Mesothelial cell of epicardium (in vitro differentiated cells): ENCODE measurements around the gene ZFP36L1. TPM values are rescaled to one million over a fixed set of nuclear protein-coding genes. Genes with fewer than 3 reads are reported as not detected.

ENCODE experiments used
- DNase-seq, 2 experiments: peaks; one replicate each; pipeline ENCODE4 v3.0.0; 2021; ENCODE audit warnings: low spot score in 2 of 2; ENCODE audit not compliant: unreplicated experiment in 2 of 2
- H3K27ac Mint-ChIP-seq: 2 replicates; pipeline ENCODE4 v1.8.0; 2021; ENCODE audit warnings: mixed read lengths
- H3K27me3 Mint-ChIP-seq: 2 replicates; pipeline ENCODE4 v1.8.0; 2021; ENCODE audit warnings: low read depth, mixed read lengths
- H3K36me3 Mint-ChIP-seq: 2 replicates; pipeline ENCODE4 v1.8.0; 2021; ENCODE audit warnings: mixed read lengths
- H3K4me1 Mint-ChIP-seq: 2 replicates; pipeline ENCODE4 v1.8.0; 2021; ENCODE audit warnings: mixed read lengths
- H3K4me3 Mint-ChIP-seq: 2 replicates; pipeline ENCODE4 v1.8.0; 2021; ENCODE audit warnings: mild to moderate bottlenecking, moderate library complexity, mixed read lengths
- H3K9me3 Mint-ChIP-seq: 2 replicates; pipeline ENCODE4 v1.8.0; 2021; ENCODE audit warnings: mixed read lengths
- total RNA-seq: library from RNA; stranded (reverse); gene quantifications from 3 replicates; pipeline ENCODE4 v1.2.1, GENCODE V29; 2021
- TF ChIP-seq, protein P1 (sequence below): fragments of 200-600 bp; sonication (generic); IDR thresholded peaks from one replicate; pipeline ENCODE4 v1.5.0; 2021; ENCODE audit warnings: antibody characterized with exemption; ENCODE audit not compliant: unreplicated experiment

Gene ZFP36L1
- total RNA-seq, 1 donor from 2014 or later, result 377 TPM

- TF ChIP-seq, protein P1, sequence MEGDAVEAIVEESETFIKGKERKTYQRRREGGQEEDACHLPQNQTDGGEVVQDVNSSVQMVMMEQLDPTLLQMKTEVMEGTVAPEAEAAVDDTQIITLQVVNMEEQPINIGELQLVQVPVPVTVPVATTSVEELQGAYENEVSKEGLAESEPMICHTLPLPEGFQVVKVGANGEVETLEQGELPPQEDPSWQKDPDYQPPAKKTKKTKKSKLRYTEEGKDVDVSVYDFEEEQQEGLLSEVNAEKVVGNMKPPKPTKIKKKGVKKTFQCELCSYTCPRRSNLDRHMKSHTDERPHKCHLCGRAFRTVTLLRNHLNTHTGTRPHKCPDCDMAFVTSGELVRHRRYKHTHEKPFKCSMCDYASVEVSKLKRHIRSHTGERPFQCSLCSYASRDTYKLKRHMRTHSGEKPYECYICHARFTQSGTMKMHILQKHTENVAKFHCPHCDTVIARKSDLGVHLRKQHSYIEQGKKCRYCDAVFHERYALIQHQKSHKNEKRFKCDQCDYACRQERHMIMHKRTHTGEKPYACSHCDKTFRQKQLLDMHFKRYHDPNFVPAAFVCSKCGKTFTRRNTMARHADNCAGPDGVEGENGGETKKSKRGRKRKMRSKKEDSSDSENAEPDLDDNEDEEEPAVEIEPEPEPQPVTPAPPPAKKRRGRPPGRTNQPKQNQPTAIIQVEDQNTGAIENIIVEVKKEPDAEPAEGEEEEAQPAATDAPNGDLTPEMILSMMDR, result no peak
- H3K27me3 Mint-ChIP-seq, result no peaks in the 10 kb centered on the region
- peak overlapping the region; percentile 96 for H3K27ac Mint-ChIP-seq
- peaks cover 3% of the 10 kb centered on the region for H3K9me3 Mint-ChIP-seq
- no peaks in the 10 kb centered on the region for H3K36me3 Mint-ChIP-seq
- peaks cover 35% of the 10 kb centered on the region for H3K4me1 Mint-ChIP-seq
- DNase-seq, result no peak
- H3K4me3 Mint-ChIP-seq, result no peak overlapping the region
Observed at GRCh38 chr14:68780358-68781160, 12.3 kb downstream of the ZFP36L1 start.

DNA sequence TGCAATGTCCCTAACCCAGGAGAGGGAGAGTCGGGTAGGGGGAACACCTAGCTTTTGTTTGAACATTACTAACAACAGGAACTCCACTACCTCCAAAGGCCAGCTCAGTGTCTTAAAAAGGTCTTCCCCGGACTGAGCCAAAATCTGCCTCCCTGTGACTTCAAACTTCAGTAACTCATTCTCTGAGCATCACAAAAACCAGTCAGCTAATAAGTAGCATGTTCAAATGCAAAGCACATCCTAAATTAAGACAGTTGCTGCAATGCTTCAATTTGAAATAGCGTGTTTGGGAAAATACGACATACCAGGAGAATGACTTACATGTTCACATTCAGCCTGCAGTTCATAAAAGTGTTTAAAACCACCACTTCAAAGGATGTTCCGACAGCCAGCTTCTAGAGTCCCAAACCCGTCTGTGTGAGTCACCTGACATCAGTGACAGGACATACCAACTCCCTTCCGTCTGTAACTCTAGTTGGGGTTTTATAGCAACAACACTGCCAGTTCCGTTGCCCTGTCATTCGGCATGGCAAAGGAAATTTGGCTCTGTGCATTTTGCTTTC, 13.0 kb downstream of the ZFP36L1 start:
- Mint-ChIP-seq H3K9me3 (peaks cover 6% of the 10 kb centered on the region), H3K4me3 (no peak overlapping the region), H3K27ac (peak overlapping the region; percentile 96), H3K4me1 (peaks cover 35% of the 10 kb centered on the region), H3K36me3 (no peaks in the 10 kb centered on the region), H3K27me3 (no peaks in the 10 kb centered on the region)
- DNase-seq, result peak in 1 of 2 experiments; percentile 22
- TF ChIP-seq, protein P1, result no peak

GRCh38 chr14:68777644-68778043, 15.2 kb downstream of the ZFP36L1 start:
- TF ChIP-seq, protein P1, result no peak
- DNase-seq, result no peak
- Mint-ChIP-seq H3K27me3 (no peaks in the 10 kb centered on the region), H3K9me3 (peaks cover 9% of the 10 kb centered on the region), H3K27ac (no peak overlapping the region), H3K36me3 (no peaks in the 10 kb centered on the region), H3K4me3 (no peak overlapping the region), H3K4me1 (peaks cover 35% of the 10 kb centered on the region)

GRCh38 chr14:68775614-68776126, 17.2 kb downstream of the ZFP36L1 start:
- Mint-ChIP-seq H3K4me1 (peaks cover 23% of the 10 kb centered on the region), H3K4me3 (no peak overlapping the region), H3K27ac (no peak overlapping the region)

DNA sequence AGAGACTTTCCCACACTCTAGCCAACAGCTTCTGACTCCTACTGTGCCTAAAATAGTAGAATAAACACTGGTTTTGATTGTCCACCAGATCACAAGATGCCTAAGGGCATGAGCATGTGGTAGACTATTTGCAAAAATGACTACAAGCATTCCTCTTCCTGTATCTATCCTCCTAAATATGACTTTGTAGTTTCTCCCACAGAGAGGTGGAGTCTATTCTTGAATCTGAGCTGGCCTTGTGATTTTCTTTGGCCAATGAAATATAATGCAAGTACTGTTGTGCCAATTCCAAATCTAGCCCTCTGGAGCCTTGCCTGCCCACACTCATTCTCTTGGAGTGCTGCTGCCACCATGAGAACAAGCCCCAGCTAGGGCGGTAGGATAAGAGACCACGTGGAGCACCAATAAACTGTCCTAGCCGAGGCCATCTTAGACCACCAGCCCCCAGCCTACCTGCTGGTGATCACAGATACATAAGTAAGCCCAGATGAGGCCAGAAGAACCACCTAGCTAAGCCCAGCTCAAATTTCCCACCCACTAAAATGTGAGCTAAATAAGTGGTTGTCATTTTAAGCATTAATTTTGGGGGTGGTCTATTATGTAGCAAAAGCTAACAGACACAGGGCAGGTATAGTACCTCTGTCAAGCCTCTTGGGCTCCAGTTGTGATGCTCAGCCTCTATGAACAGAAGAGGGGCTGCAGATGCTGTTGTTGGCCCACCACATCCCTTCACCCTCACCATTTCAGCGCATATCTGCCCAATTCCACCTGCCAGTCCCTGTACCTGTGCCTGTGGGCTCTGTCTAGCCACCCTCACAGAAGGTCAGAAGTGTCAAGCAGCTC, 17.9 kb downstream of the ZFP36L1 start:
- H3K27ac Mint-ChIP-seq, result no peak overlapping the region

More at GRCh38 chr14:68775614-68776126, 17.2 kb downstream of the ZFP36L1 start:
- Mint-ChIP-seq H3K27me3 (no peaks in the 10 kb centered on the region), H3K9me3 (peaks cover 9% of the 10 kb centered on the region), H3K36me3 (no peaks in the 10 kb centered on the region)
- DNase-seq, result no peak
- TF ChIP-seq, protein P1, result peak; percentile 42

More for the DNA sequence above, 17.9 kb downstream of the ZFP36L1 start:
- TF ChIP-seq, protein P1, result no peak
- Mint-ChIP-seq H3K27me3 (no peaks in the 10 kb centered on the region), H3K9me3 (peaks cover 9% of the 10 kb centered on the region), H3K4me1 (peaks cover 16% of the 10 kb centered on the region), H3K4me3 (no peak overlapping the region), H3K36me3 (no peaks in the 10 kb centered on the region)
- no peak for DNase-seq
